ENCODE data around the gene LPAR1.

The LPAR1 gene

DNA sequence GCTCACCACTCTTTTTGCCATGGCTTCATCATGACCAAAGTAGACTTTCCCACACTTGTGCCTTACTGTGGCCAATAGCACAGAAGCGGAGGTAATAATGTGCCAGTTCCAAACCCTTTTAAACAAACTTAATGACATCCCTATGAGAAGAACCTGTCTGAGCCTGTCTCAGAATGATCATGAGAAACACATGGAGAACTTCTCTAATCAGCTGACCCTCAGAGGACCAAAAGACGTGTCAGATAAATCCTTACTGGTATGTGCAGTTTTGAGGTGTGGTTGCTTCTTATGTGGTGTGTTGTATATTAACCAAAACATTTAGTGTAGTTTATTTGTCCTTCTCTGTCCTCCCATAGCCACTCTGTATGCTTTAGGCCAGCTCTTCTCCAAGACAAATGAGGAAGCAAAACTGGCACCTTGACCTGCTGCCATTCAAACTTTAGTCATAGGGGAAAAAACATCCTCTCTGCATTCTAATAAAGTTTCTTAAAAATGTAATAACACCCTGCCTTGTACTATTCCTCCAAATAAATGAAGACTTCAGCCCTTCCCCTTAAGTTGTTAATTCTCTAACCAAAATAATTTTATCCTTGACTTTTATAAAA is 200.8 kb downstream of the LPAR1 start:
- no peaks in the 10 kb centered on the region for H3K27me3 ChIP-seq (ENCODE audit: insufficient read depth, poor library complexity, severe bottlenecking)
- H3K27ac ChIP-seq (replicated peaks) = no peak overlapping the region
- no peak for TF ChIP-seq REST (IDR thresholded peaks at IDR 0.05; ENCODE audit: insufficient replicate concordance, low read depth)
- no peak for TF ChIP-seq SPI1 (IDR thresholded peaks at IDR 0.05; ENCODE audit: borderline replicate concordance, low read depth)
- TF ChIP-seq, protein P1, sequence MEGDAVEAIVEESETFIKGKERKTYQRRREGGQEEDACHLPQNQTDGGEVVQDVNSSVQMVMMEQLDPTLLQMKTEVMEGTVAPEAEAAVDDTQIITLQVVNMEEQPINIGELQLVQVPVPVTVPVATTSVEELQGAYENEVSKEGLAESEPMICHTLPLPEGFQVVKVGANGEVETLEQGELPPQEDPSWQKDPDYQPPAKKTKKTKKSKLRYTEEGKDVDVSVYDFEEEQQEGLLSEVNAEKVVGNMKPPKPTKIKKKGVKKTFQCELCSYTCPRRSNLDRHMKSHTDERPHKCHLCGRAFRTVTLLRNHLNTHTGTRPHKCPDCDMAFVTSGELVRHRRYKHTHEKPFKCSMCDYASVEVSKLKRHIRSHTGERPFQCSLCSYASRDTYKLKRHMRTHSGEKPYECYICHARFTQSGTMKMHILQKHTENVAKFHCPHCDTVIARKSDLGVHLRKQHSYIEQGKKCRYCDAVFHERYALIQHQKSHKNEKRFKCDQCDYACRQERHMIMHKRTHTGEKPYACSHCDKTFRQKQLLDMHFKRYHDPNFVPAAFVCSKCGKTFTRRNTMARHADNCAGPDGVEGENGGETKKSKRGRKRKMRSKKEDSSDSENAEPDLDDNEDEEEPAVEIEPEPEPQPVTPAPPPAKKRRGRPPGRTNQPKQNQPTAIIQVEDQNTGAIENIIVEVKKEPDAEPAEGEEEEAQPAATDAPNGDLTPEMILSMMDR (IDR thresholded peaks at IDR 0.05; ENCODE audit: insufficient read depth, low read length) = no peak
- TF ChIP-seq POLR2AphosphoS5 (IDR thresholded peaks at IDR 0.05; ENCODE audit: low read depth) = no peak
- TF ChIP-seq GABPA (IDR thresholded peaks at IDR 0.05; ENCODE audit: low read depth) = no peak
- no peak overlapping the region for H3K4me3 ChIP-seq (replicated peaks; ENCODE audit: insufficient read depth, low read length)
- DNase-seq (ENCODE audit: low read depth in 1 of 2, low spot score in 1 of 2) = no peak

DNA sequence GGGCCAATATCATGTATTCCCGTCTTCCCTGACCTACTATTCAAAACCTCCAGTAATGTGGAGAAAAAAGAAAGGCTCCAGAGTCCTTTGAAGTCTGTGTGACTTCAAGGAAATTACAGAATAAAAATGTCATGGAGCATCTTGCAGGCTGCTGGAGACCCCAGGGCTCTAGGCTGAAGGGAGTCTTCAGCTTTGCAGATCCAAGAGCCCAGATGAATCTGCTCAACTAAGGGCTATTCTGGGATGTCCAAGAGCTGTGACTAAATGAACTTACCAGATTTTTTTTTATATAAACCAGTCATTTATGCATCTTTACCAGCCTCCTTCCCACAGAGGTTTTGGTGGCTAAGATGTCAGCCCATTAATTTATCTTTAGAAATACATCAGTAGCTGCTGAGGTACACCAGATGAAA is 202.4 kb downstream of the LPAR1 start:
- H3K27me3 ChIP-seq (ENCODE audit: insufficient read depth, poor library complexity, severe bottlenecking) = no peaks in the 10 kb centered on the region
- H3K27ac ChIP-seq (replicated peaks) = no peak overlapping the region
- H3K4me3 ChIP-seq (replicated peaks; ENCODE audit: insufficient read depth, low read length) = no peak overlapping the region
- no peak for TF ChIP-seq SPI1 (IDR thresholded peaks at IDR 0.05; ENCODE audit: borderline replicate concordance, low read depth)
- TF ChIP-seq REST (IDR thresholded peaks at IDR 0.05; ENCODE audit: insufficient replicate concordance, low read depth) = no peak
- no peak for TF ChIP-seq GABPA (IDR thresholded peaks at IDR 0.05; ENCODE audit: low read depth)
- no peak for TF ChIP-seq POLR2AphosphoS5 (IDR thresholded peaks at IDR 0.05; ENCODE audit: low read depth)
- TF ChIP-seq, protein P1 (IDR thresholded peaks at IDR 0.05; ENCODE audit: insufficient read depth, low read length) = no peak
- DNase-seq (ENCODE audit: low read depth in 1 of 2, low spot score in 1 of 2) = no peak

GRCh38 chr9:110835404-110835803 is 202.9 kb downstream of the LPAR1 start:
- no peak overlapping the region for H3K27ac ChIP-seq (replicated peaks)
- TF ChIP-seq POLR2AphosphoS5 (IDR thresholded peaks at IDR 0.05; ENCODE audit: low read depth) (no peak), SPI1 (IDR thresholded peaks at IDR 0.05; ENCODE audit: borderline replicate concordance, low read depth) (no peak), GABPA (IDR thresholded peaks at IDR 0.05; ENCODE audit: low read depth) (no peak), REST (IDR thresholded peaks at IDR 0.05; ENCODE audit: insufficient replicate concordance, low read depth) (no peak)
- TF ChIP-seq, protein P1 (IDR thresholded peaks at IDR 0.05; ENCODE audit: insufficient read depth, low read length) = no peak
- no peak for DNase-seq (ENCODE audit: low read depth in 1 of 2, low spot score in 1 of 2)
- no peak overlapping the region for H3K4me3 ChIP-seq (replicated peaks; ENCODE audit: insufficient read depth, low read length)
- no peaks in the 10 kb centered on the region for H3K27me3 ChIP-seq (ENCODE audit: insufficient read depth, poor library complexity, severe bottlenecking)
